Uterus (tissue), 2 donors: ENCODE data around the gene HOXC6.

Source experiments
- CTCF ChIP-seq, 4 experiments: fragments of 200-600 bp in 2 of 4; fragments of 450-650 bp in 2 of 4; sonication (generic) in 2 of 4; IDR thresholded peaks; one replicate each; pipeline ENCODE4 v1.5.1; 2016 to 2019; ENCODE audit warnings: antibody characterized with exemption in 4 of 4, mild to moderate bottlenecking in 2 of 4, moderate library complexity in 1 of 4
- POLR2A ChIP-seq, 2 donors: fragments of 450-650 bp; IDR thresholded peaks; one replicate each; pipeline ENCODE4 v1.6.1; 2016; ENCODE audit warnings: antibody characterized with exemption in 2 of 2, mild to moderate bottlenecking in 1 of 2, moderate library complexity in 1 of 2

- TF ChIP-seq CTCF (IDR thresholded peaks at IDR 0.05) (no peak), POLR2A (IDR thresholded peaks at IDR 0.05) (no peak)
These were observed 18.5 kb downstream of the HOXC6 start for GRCh38 chr12:54046809-54047159.
